Cardiac muscle cell (in vitro differentiated cells and primary cell): Measurements from ENCODE around the gene MEFV. TPM values are rescaled to one million over a fixed set of nuclear protein-coding genes. Genes with fewer than 3 reads are reported as not detected.
"Not testable (repeated sequence)": the region's sequence is repeated elsewhere in the genome, so short reads cannot be mapped to it uniquely, and the experiment has no call there.

Experiments used
- DNase-seq, 2 donors: peaks; one replicate each; pipeline versions ENCODE4 v3.0.0 to v3.0.0-alpha.2; 2010 to 2017; ENCODE audit warnings: low read depth in 1 of 2, low spot score in 1 of 2
- H3K27ac ChIP-seq: fragments of 200-600 bp; sonication (generic); 2 replicates; pipeline ENCODE4 v1.5.1; 2016
- H3K27me3 ChIP-seq: fragments of 200-600 bp; sonication (generic); 2 replicates; pipeline ENCODE4 v1.6.0; 2016; ENCODE audit warnings: control low read depth
- H3K36me3 ChIP-seq: fragments of 200-600 bp; sonication (generic); 2 replicates; pipeline ENCODE4 v1.5.1; 2016; ENCODE audit warnings: control low read depth
- H3K4me1 ChIP-seq: fragments of 200-600 bp; sonication (generic); 2 replicates; pipeline ENCODE4 v1.8.1; 2017; ENCODE audit warnings: low read depth, mild to moderate bottlenecking, mixed run types
- H3K4me3 ChIP-seq: fragments of 200-600 bp; sonication (generic); 2 replicates; pipeline ENCODE4 v1.5.1; 2016; ENCODE audit warnings: mild to moderate bottlenecking
- H3K9me3 ChIP-seq: fragments of 200-600 bp; sonication (generic); 2 replicates; pipeline ENCODE4 v1.5.1; 2017; ENCODE audit warnings: low read depth, mild to moderate bottlenecking, control low read depth
- polyA plus RNA-seq: library from polyadenylated mRNA; unstranded; fragments of >200 nt; fragmentation: Nextera tagmentation; extraction: Ambion mirVana; gene quantifications from 2 replicates; pipeline ENCODE4 v1.2.1, GENCODE V29; 2016
- total RNA-seq: library from RNA; depleted of rRNA; stranded (reverse); fragments of >200 nt; gene quantifications from 2 replicates; pipeline ENCODE4 v1.2.3, GENCODE V29; 2016
- TF ChIP-seq, protein P1 (sequence below): IDR thresholded peaks from 2 replicates; pipeline ENCODE4 v1.5.1; 2012; ENCODE audit warnings: low read depth, mild to moderate bottlenecking, low read length

Gene MEFV
- total and polyA plus RNA-seq, 2 experiments from 2014 or later = not detected

DNA sequence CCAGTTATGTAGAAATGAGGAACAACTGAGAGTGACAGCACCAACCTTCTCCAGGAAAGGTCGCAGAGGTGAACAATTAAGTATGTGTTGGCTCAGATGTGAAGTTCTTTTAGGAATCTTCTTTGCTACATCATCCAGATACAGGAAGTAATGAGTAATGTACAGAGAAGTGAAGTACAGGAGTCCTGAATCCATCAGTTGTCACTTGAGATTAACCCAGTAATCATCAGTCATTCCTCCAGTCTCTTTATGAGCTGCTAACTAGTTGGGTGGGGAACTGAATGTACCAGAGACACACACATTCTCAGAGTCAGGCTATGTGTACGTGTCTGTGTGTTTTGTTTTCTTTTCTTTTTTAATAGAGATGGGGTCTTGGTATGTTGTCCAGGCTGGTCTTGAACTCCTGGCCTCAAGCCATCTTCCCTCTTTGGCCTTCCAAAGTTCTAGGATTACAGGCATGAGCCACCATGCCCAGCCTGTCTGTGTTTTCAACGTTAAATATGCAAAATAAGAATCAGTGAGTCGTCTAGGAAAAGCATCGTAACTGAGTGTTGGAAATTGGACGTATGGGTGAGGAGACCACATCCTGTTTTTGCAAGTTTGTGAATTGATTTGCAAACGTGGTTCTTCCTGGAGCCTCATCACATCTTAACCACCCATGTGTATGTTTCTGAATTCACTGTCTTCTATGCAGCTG lies 41.4 kb downstream of the MEFV start:
- TF ChIP-seq, protein P1, sequence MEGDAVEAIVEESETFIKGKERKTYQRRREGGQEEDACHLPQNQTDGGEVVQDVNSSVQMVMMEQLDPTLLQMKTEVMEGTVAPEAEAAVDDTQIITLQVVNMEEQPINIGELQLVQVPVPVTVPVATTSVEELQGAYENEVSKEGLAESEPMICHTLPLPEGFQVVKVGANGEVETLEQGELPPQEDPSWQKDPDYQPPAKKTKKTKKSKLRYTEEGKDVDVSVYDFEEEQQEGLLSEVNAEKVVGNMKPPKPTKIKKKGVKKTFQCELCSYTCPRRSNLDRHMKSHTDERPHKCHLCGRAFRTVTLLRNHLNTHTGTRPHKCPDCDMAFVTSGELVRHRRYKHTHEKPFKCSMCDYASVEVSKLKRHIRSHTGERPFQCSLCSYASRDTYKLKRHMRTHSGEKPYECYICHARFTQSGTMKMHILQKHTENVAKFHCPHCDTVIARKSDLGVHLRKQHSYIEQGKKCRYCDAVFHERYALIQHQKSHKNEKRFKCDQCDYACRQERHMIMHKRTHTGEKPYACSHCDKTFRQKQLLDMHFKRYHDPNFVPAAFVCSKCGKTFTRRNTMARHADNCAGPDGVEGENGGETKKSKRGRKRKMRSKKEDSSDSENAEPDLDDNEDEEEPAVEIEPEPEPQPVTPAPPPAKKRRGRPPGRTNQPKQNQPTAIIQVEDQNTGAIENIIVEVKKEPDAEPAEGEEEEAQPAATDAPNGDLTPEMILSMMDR = no peak
- DNase-seq = no peak
- Histone ChIP-seq H3K9me3 (no peaks in the 10 kb centered on the region), H3K4me3 (no peak overlapping the region), H3K36me3 (no peaks in the 10 kb centered on the region), H3K27ac (no peak overlapping the region), H3K27me3 (no peaks in the 10 kb centered on the region), H3K4me1 (no peaks in the 10 kb centered on the region)

DNA sequence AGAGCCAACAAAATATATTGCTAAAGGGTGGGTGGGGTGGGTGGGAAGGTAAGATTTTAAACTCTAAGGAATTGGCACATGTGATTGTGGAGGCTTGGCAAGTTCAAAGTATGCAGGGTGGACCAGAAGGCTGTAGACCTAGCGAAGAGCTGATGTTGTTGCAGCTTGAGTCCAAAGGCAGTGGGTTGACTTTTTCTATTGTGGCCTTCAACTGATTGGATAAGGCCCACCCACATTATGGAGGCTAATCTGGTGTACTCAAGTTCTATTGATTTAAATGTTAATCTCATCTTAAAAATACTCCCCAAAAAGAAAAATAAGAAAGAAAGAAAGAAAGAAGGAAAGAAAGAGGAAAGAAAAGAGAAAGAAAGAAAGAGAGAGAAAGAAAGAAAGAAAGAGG lies 43.9 kb downstream of the MEFV start:
- H3K36me3 ChIP-seq = no peaks in the 10 kb centered on the region
- TF ChIP-seq, protein P1 = no peak
- no peaks in the 10 kb centered on the region for H3K27me3 ChIP-seq
- no peak overlapping the region for H3K4me3 ChIP-seq
- DNase-seq = no peak
- no peak overlapping the region for H3K27ac ChIP-seq
- H3K9me3 ChIP-seq = no peaks in the 10 kb centered on the region
- H3K4me1 ChIP-seq = no peaks in the 10 kb centered on the region

DNA sequence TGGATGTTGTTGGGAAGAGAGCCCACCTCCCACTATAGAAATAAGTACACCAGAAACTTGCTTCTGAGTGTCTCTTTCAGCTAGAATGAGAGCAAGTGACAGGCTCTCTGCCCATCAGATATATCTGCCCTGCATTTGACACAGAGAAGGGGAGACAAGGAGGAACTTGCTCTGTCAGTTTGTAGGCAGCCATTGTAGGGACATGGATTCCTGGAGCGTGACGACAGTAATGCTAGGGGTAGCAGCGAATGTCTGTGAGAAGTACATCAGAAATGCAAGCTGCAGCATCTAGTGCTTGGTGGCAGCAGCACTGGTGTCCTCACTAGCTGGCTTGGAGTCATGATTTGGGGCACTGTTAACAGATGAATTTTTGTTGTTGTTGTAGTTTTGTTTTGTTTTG lies 44.4 kb downstream of the MEFV start:
- H3K27me3 ChIP-seq = no peaks in the 10 kb centered on the region
- no peaks in the 10 kb centered on the region for H3K4me1 ChIP-seq
- TF ChIP-seq, protein P1 = no peak
- DNase-seq = no peak
- H3K9me3 ChIP-seq = no peaks in the 10 kb centered on the region
- H3K36me3 ChIP-seq = no peaks in the 10 kb centered on the region
- H3K27ac ChIP-seq = no peak overlapping the region
- no peak overlapping the region for H3K4me3 ChIP-seq

DNA sequence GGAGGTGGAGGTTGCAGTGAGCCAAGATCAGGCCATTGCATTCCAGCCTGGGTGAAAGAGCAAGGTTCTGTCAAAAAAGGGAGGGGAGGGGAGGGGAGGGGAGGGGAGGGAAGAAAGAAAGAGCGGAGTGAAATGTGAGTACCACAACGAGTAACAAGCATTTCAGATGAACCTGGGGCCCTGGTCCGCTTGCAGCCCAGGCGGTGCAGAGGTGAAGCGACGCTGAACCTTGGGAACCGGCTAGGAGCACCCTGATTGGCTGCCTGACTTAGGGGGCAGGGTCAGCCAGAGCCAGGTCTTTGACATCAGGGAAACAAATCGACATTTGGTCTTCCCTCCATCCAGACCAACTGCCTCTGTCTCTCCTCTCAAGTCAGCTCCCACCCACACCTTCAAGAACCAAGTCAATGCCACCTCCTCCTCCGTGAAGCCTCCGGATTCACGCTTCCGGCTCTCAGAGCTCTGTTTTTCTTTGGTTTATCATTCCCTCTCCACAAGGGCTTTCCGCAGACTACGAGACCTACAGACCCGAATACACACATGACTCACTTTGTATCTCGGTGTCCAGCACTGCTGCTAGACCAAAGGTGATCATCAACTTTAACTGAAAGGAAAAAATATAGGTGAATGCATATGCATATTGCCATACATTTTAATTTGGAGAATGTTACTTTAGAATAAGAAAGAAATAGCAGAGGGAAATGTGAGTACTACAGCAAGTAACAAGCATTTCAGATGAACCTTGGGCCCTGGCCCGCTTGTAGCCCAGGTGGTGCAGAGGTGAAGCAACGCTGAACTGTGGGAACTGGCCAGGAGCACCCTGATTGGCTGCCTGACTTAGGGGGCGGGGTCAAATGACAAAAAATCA lies 49.1 kb downstream of the MEFV start:
- no peaks in the 10 kb centered on the region for H3K36me3 ChIP-seq
- H3K9me3 ChIP-seq = no peaks in the 10 kb centered on the region
- TF ChIP-seq, protein P1 = no peak
- no peak for DNase-seq
- no peaks in the 10 kb centered on the region for H3K27me3 ChIP-seq
- no peak overlapping the region for H3K4me3 ChIP-seq
- H3K27ac ChIP-seq = no peak overlapping the region
- no peaks in the 10 kb centered on the region for H3K4me1 ChIP-seq

DNA sequence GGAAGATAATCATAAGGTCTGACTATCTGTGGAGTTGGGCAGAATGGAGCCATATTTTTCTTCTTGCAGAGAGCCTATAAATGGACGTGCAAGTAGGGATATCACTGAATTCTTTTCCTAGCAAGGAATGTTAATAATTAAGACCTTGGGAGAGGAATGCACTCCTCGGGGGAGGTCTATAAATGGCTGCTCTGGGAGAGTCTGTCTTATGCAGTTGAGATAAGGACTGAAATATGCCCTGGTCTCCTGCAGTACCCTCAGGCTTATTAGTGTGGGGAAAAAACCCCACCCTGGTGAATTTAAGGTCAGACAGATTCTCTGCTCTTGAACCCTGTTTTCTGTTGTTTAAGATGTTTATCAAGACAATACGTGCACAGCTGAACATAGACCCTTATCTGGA lies 50.5 kb downstream of the MEFV start:
- not testable (repeated sequence) for H3K36me3 ChIP-seq, H3K4me3 ChIP-seq, H3K27me3 ChIP-seq, DNase-seq, H3K9me3 ChIP-seq, H3K27ac ChIP-seq, H3K4me1 ChIP-seq
